Activated naive CD8-positive, alpha-beta T cell treated with anti-CD3 and anti-CD28 coated beads for 36 hours (primary cell): ENCODE measurements around the gene PLA2G15. TPM values are rescaled to one million over a fixed set of nuclear protein-coding genes. Genes with fewer than 3 reads are reported as not detected.

Experiments
- DNase-seq: peaks from one replicate; pipeline ENCODE4 v3.0.0; 2021
- H3K27ac Mint-ChIP-seq: one replicate; pipeline ENCODE4 v1.8.0; 2022; ENCODE audit warnings: mild to moderate bottlenecking, moderate library complexity, mixed read lengths
- H3K27me3 Mint-ChIP-seq: one replicate; pipeline ENCODE4 v1.8.0; 2022; ENCODE audit warnings: mild to moderate bottlenecking, mixed read lengths
- H3K36me3 Mint-ChIP-seq: one replicate; pipeline ENCODE4 v1.8.0; 2021; ENCODE audit warnings: mild to moderate bottlenecking, mixed read lengths
- H3K4me1 Mint-ChIP-seq: one replicate; pipeline ENCODE4 v1.8.0; 2021; ENCODE audit warnings: mixed read lengths
- H3K4me3 Mint-ChIP-seq: one replicate; pipeline ENCODE4 v1.8.0; 2022; ENCODE audit warnings: mild to moderate bottlenecking, moderate library complexity, mixed read lengths
- H3K9me3 Mint-ChIP-seq: one replicate; pipeline ENCODE4 v1.8.0; 2022; ENCODE audit warnings: mixed read lengths
- total RNA-seq, 2 experiments: library from RNA; stranded (reverse); gene quantifications; one replicate each; pipeline ENCODE4 v1.2.3, GENCODE V29; 2021

Gene PLA2G15, protein sequence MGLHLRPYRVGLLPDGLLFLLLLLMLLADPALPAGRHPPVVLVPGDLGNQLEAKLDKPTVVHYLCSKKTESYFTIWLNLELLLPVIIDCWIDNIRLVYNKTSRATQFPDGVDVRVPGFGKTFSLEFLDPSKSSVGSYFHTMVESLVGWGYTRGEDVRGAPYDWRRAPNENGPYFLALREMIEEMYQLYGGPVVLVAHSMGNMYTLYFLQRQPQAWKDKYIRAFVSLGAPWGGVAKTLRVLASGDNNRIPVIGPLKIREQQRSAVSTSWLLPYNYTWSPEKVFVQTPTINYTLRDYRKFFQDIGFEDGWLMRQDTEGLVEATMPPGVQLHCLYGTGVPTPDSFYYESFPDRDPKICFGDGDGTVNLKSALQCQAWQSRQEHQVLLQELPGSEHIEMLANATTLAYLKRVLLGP
- total RNA-seq, result 1 to 10 TPM; 7.9 to 8.0 TPM

DNA sequence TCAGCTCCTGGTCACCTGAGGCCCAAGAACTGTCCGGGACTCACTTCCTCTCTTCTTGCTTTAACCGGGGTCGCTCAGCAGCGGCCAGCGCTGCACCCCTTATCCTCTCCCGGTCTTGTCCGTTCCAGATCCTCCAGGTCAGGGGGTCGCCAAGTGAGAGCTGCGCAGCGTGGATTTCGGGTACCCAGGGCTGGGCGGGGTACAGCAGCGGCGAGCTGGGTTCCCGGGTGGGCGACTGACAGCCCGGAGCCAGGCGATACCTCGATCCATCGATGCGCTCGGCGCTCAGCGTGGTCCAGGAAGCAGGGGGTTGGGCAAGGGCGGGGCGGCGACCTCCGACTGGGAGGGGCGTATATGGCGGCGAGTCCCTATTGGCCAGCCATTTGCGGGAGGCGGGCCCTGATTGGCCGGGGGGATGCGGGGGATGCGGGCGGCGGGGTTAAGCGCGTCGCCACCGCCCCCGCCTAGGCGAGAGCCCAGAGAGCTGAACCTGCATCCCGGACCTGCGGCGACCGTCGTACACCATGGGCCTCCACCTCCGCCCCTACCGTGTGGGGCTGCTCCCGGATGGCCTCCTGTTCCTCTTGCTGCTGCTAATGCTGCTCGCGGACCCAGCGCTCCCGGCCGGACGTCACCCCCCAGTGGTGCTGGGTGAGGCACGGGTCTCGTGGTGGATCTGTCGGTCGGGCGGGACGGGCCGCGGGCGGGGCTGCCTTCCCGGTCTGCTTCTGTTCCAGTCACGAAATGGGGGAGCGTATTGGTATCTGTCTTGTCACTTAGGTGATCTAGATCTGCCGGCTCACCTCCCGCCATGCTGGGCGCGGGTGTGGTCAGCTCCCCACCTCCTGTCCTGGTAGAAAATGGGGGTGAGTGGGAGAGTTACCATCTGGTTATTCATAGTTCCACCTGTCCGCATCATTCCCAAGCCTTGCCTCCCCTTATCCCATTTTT lies at the start of gene PLA2G15:
PLA2G15 (plus strand) TSS at position 471 of the 951 bp plus-strand sequence; CDS start at position 525, 54 bp downstream.
- peak; percentile 96 for DNase-seq
- Mint-ChIP-seq H3K9me3 (no peaks in the 10 kb centered on the region), H3K27ac (peak within 1 kb of the TSS; percentile 57), H3K27me3 (no peaks in the 10 kb centered on the region), H3K4me1 (peaks cover 24% of the 10 kb centered on the region), H3K4me3 (peak within 1 kb of the TSS; percentile 98), H3K36me3 (no peaks in the 10 kb centered on the region)

DNA sequence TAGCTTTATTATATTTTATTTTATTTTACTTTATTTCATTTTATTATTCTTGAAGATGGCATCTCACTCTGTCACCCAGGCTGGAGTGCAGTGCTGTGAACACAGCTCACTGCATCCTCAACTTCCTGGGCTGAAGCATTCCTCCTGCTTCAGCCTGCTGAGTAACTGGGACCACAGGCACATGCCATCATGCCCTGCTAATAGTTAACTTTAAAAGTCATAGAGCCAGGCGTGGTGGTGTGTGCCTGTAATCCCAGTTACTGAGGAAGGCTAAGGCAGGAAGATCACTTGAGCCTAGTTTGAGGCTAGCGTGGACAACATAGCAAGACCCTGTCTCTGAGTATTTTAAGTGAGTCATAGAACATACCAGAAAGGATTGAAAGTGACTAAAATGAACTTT lies 47.9 kb upstream of the PLA2G15 start:
- no peak for DNase-seq
- peaks cover 14% of the 10 kb centered on the region for H3K36me3 Mint-ChIP-seq
- H3K9me3 Mint-ChIP-seq, result no peaks in the 10 kb centered on the region
- no peaks in the 10 kb centered on the region for H3K27me3 Mint-ChIP-seq
- peaks cover 14% of the 10 kb centered on the region for H3K4me1 Mint-ChIP-seq
- H3K4me3 Mint-ChIP-seq, result no peak overlapping the region
- H3K27ac Mint-ChIP-seq, result no peak overlapping the region

DNA sequence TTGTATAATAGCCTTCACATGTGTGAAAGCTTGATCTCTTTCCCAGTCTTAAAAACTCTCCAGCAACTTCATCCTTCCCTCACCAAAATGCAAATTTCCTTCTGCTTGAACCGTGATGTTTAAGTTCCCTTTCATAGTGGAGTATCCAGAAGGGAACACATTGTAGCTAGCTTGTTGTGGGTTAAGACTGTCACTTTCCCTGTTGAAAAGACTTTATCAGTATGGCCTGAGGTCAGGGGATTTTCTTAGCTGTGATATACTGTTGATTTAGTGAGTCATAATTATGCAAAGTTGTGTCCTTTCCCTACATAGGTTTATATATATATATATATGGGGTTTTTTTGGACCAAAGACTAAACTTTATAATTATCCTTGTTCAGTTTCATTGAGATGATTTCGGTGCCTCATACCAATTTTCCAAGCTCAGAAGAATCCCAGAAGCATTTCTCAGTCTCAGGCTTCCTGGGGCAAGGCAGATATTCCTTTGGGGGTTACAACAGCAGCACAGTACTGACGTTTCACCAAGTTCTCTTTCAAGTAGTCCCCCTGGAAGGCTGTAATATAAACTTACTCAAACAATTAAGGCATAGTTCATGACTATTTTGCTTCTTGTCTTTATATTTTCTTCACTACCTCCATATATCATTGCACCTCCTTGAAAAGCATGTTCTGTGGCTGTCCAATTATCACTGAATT lies 44.9 kb upstream of the PLA2G15 start:
- no peak overlapping the region for H3K4me3 Mint-ChIP-seq
- no peaks in the 10 kb centered on the region for H3K9me3 Mint-ChIP-seq
- H3K4me1 Mint-ChIP-seq, result peaks cover 16% of the 10 kb centered on the region
- H3K36me3 Mint-ChIP-seq, result peaks cover 7% of the 10 kb centered on the region
- DNase-seq, result no peak
- peak overlapping the region; percentile 52 for H3K27ac Mint-ChIP-seq
- H3K27me3 Mint-ChIP-seq, result no peaks in the 10 kb centered on the region

DNA sequence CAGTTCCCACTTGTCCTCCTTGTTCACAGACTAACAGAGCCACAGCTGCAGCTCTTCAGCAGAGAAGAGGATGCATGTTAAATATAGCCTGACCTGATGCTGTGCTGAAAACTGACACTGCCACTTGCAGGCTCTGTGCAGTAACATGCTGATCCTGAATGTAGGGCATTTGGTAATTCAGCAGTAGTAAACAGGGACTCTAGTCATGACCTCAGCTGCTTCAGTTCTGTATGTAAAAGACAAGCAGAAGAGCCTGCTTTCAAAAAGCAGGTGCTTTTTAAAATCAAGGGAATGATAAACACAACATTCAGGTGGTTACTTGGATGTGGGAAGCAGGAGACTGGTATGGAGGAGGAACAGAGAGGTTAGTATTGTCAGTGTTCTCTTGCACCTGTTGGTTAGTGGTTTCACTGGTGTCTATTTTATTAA lies 43.1 kb upstream of the PLA2G15 start:
- no peak overlapping the region for H3K4me3 Mint-ChIP-seq
- peaks cover 23% of the 10 kb centered on the region for H3K4me1 Mint-ChIP-seq
- H3K9me3 Mint-ChIP-seq, result no peaks in the 10 kb centered on the region
- peaks cover 10% of the 10 kb centered on the region for H3K36me3 Mint-ChIP-seq
- DNase-seq, result no peak
- H3K27ac Mint-ChIP-seq, result peak overlapping the region; percentile 52
- H3K27me3 Mint-ChIP-seq, result no peaks in the 10 kb centered on the region

DNA sequence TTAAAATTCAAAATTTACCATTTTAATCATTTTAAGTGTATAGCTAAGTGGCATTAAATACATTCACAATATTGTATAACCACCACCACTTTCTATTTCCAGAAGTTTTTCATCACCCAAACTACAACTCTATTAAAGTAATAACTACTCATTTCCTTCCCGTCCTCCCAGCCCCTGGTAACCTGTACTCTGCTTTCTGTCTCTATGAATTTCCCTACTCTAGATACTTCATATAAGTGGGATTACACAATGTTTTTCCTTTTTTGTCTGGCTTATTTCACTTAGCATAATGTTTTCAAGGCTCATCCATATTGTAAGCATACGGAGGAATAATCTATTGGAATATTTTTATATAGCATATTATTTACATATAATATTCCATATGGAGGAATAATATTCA lies 38.9 kb upstream of the PLA2G15 start:
- no peak overlapping the region for H3K27ac Mint-ChIP-seq
- DNase-seq, result no peak
- peaks cover 29% of the 10 kb centered on the region for H3K4me1 Mint-ChIP-seq
- no peaks in the 10 kb centered on the region for H3K27me3 Mint-ChIP-seq
- no peak overlapping the region for H3K4me3 Mint-ChIP-seq
- peaks cover 33% of the 10 kb centered on the region for H3K36me3 Mint-ChIP-seq
- no peaks in the 10 kb centered on the region for H3K9me3 Mint-ChIP-seq

DNA sequence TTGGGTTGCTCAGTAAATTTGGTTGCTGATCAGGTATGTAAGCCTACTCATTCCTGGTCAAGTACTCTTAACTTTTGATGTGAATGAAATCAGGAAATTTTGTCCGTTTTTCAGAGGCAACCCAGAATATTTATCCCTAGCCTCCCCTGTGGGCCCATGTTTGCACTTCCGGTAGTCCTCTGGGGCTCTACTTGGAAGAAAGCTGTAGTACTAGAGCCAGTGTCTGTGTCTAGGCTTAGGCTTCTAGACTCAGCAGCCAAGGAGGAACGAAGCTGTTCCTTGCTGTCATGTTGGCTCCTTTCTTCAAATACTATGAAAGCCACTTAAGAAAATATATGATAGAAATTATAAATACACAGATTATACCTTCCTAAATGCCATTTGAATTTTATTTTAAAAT lies 30.4 kb upstream of the PLA2G15 start:
- no peak for DNase-seq
- peak overlapping the region; percentile 28 for H3K27ac Mint-ChIP-seq
- H3K4me3 Mint-ChIP-seq, result no peak overlapping the region
- H3K4me1 Mint-ChIP-seq, result peaks cover 28% of the 10 kb centered on the region
- no peaks in the 10 kb centered on the region for H3K9me3 Mint-ChIP-seq
- no peaks in the 10 kb centered on the region for H3K27me3 Mint-ChIP-seq
- H3K36me3 Mint-ChIP-seq, result peaks cover 25% of the 10 kb centered on the region

DNA sequence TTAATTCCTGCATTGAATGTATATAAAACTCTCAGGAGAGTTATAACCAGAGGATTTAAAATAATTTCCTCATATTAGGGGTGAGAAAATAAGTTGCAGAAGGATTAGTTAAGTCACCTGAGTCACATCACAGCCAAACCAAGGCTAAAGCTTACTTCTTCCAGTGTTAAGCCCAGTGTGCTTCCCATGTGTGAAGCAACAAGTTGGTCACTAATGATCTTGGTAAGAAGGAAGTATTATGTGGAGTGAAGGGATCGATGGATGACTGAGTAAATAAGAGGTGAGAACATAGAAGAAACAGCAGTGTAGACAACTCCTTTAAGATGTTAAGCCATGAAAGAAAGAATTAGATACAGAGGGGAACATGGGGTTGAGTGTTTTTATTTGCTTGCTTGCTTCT lies 29.9 kb upstream of the PLA2G15 start:
- peaks cover 27% of the 10 kb centered on the region for H3K4me1 Mint-ChIP-seq
- H3K9me3 Mint-ChIP-seq, result no peaks in the 10 kb centered on the region
- DNase-seq, result no peak
- peaks cover 22% of the 10 kb centered on the region for H3K36me3 Mint-ChIP-seq
- H3K4me3 Mint-ChIP-seq, result no peak overlapping the region
- H3K27ac Mint-ChIP-seq, result no peak overlapping the region
- H3K27me3 Mint-ChIP-seq, result no peaks in the 10 kb centered on the region

DNA sequence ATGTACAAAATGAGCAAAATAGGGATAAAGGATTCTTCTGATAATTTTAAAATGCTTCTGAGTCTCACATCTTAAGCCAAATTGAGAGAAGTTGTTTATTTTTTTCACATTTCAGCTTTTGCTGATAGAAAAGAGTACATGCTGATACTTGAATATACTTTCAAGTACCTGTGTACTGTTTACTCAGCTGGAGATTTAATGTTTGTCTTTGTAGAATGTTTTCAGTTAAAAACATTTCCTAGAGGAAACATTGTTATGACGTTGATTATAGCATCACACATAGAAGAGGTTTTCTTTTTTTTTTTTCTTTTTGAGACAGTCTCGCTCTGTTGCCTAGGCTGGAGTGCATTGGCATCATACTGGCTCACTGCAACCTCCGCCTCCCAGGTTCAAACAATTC lies 28.9 kb upstream of the PLA2G15 start:
- Mint-ChIP-seq H3K4me3 (no peak overlapping the region), H3K27me3 (no peaks in the 10 kb centered on the region), H3K4me1 (peaks cover 19% of the 10 kb centered on the region), H3K27ac (no peak overlapping the region), H3K9me3 (no peaks in the 10 kb centered on the region), H3K36me3 (peaks cover 16% of the 10 kb centered on the region)
- DNase-seq, result no peak

DNA sequence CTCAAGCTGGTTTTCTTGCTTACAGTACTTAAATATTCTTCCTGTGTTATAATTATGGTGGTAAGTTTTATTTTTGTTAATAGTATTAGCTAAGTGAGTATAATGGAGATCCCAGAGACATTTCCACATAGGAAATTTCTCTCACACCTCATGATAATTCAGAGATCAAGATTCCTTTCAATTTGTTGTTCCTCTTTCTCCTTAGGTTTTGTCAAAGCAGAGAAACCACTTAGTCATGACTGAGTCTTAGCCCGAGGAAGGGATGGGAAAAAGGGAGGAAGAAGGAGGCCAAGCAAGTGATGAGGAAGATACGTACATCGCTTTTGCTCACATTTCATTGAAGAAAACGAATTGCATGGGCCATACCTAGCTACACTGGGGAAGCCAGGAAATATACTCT lies 27.7 kb upstream of the PLA2G15 start:
- peaks cover 10% of the 10 kb centered on the region for H3K4me1 Mint-ChIP-seq
- H3K9me3 Mint-ChIP-seq, result no peaks in the 10 kb centered on the region
- peak overlapping the region; percentile 67 for H3K27ac Mint-ChIP-seq
- DNase-seq, result no peak
- H3K36me3 Mint-ChIP-seq, result peaks cover 9% of the 10 kb centered on the region
- no peak overlapping the region for H3K4me3 Mint-ChIP-seq
- no peaks in the 10 kb centered on the region for H3K27me3 Mint-ChIP-seq

DNA sequence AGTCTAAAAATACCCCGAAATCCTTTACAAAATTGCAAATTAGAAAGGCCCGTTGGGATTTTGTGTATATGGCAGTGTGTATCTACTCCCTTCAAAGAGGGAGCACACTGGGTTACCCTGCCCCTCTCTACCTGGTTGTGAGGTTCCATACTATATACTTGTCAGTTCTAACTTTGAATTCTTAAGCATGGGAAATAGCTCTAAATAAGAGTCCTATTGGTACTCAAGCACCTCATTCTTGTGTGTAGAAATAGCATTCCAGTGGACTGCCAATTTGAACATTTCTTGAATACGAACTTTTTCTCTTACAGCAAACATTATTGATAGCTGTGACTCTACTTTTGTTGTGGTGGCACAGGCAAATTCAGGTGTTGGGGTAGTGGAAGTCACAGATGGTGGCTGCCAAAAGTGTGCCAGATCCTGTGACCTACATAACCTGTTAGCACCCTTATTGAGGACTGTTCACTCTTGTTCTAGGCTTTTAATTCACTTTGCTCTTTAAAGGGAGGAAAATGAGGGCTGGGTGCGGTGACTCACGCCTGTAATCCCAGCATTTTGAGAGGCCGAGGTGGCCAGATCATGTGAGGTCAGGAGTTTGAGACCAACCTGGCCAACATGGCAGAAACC lies 25.3 kb upstream of the PLA2G15 start:
- no peak overlapping the region for H3K4me3 Mint-ChIP-seq
- H3K36me3 Mint-ChIP-seq, result peaks cover 7% of the 10 kb centered on the region
- no peaks in the 10 kb centered on the region for H3K9me3 Mint-ChIP-seq
- peaks cover 6% of the 10 kb centered on the region for H3K4me1 Mint-ChIP-seq
- H3K27ac Mint-ChIP-seq, result peak overlapping the region; percentile 67
- DNase-seq, result no peak
- H3K27me3 Mint-ChIP-seq, result no peaks in the 10 kb centered on the region

DNA sequence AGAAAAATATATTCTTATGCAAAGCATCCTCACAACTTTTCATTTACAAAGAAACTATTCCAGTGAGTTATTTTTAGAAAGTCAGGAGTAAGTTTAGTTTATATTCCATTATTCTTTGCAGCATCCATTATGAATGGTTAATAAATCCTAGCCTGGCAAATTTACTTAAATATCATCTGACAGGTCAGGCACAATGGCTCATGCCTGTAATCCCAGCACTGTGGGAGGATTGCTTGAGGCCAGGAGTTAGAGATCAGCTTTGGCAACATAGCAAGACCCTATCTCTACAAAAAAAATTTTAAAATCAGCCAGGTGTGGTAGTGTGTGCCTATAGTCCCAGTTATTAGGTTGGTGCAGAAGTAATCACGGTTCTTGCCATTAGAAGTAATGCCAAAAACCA lies 22.1 kb upstream of the PLA2G15 start:
- Mint-ChIP-seq H3K27me3 (no peaks in the 10 kb centered on the region), H3K36me3 (peaks cover 2% of the 10 kb centered on the region), H3K9me3 (no peaks in the 10 kb centered on the region), H3K4me1 (peaks cover 25% of the 10 kb centered on the region), H3K4me3 (no peak overlapping the region), H3K27ac (no peak overlapping the region)
- DNase-seq, result no peak

DNA sequence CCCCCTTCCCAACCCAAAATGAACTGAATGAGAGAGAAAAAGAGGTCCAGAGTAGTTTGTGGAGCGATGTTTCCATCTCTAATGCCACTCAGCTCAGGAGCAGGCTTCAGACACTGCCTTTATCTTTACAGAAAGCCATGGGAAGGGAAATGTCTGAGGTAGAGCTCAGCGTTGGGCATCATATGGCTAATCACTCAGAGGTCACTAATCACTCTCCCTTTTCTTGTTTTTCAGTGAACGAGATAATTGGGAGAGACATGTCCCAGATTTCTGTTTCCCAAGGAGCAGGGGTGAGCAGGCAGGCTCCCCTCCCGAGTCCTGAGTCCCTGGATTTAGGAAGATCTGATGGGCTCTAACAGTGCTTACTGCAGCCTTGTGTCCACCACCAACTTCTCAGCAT lies 19.1 kb upstream of the PLA2G15 start:
- DNase-seq, result no peak
- Mint-ChIP-seq H3K36me3 (peaks cover 6% of the 10 kb centered on the region), H3K27ac (peak overlapping the region; percentile 67), H3K4me1 (peaks cover 33% of the 10 kb centered on the region), H3K9me3 (no peaks in the 10 kb centered on the region), H3K4me3 (no peak overlapping the region), H3K27me3 (no peaks in the 10 kb centered on the region)

DNA sequence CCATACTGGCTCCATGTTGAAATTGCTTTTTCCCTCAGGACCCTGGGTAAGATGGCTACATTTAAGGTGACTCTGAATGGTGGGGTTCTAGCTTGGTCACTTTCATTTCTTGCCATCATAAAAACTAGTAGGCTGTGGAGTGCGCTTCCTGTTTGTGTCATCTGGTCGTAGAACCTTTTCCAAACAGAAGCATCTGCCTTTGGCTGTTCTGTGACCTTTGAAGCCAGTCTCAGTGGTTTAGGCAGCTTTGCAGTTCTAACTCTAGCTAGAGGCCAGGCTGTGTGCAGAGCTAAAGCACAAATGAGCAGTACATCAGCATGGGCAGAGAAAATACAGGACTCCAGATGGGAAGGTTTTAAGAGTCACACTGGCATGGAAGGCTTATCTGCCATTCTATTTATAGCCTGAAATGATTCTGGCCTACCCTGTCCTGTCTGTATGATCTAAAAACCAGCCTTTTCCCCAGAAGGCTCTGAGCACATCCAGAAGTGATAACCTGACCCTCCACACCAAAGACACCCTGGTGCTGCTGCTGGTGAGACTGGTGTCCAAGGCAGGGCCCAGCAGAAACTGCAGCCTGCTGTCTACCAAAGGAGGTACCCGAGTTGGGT lies 17.9 kb upstream of the PLA2G15 start:
- Mint-ChIP-seq H3K36me3 (peaks cover 6% of the 10 kb centered on the region), H3K27ac (peak overlapping the region; percentile 87), H3K9me3 (no peaks in the 10 kb centered on the region), H3K4me1 (peaks cover 33% of the 10 kb centered on the region), H3K4me3 (no peak overlapping the region), H3K27me3 (no peaks in the 10 kb centered on the region)
- DNase-seq, result peak; percentile 48

DNA sequence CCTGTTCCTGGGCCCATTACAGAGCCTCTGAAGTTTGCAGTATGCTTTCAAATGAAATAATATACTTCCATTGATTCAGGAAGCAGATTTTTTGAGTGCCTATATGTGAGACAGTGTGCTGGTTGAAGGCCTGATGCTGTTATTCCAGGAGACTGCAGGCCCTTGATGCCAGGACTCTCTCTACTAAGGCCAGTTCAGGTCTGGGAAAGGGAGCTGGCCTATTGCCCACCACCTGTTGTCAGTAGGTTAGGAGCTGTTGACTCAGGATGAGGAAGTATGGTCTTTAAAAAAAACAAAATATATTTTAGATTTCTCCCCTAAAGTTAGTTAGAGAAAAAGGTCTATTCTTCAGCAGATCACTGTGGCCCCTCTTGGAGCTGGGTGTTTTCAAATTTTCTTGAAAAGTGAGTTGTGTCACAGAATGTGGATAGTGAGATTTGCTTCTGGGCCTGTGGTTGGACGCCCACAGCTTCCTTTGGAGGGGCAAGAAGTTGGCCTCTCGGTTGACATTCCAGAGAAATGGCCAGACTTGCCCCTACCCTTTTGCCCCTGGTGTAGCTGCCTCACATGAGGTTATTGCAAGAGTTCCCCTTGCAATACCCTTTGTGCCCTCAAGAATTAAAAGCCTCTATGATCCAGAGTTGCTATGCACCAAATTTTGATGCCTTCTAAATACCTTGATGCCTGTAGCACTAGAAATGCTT lies 17.2 kb upstream of the PLA2G15 start:
- no peaks in the 10 kb centered on the region for H3K27me3 Mint-ChIP-seq
- H3K4me1 Mint-ChIP-seq, result peaks cover 37% of the 10 kb centered on the region
- peak overlapping the region; percentile 87 for H3K27ac Mint-ChIP-seq
- DNase-seq, result no peak
- peaks cover 6% of the 10 kb centered on the region for H3K36me3 Mint-ChIP-seq
- no peaks in the 10 kb centered on the region for H3K9me3 Mint-ChIP-seq
- peak overlapping the region; percentile 25 for H3K4me3 Mint-ChIP-seq
